GM13976 (cell line): ENCODE results near the gene GFPT1.

Source experiments
- DNase-seq: peaks from one replicate; pipeline ENCODE4 v3.0.0; 2012; ENCODE audit warnings: low spot score
- in situ Hi-C: fragments of 300-500 bp; cut with MboI; formaldehyde crosslinking; loops from one replicate; pipeline ENCODE4 v1.12.0; 2022; ENCODE audit warnings: low sequenced_read_pairs, mixed read lengths, inconsistent platforms; ENCODE audit not compliant: unreplicated experiment
- TF ChIP-seq, protein P1 (sequence below): IDR thresholded peaks from 2 replicates; pipeline ENCODE4 v1.5.1; 2012; ENCODE audit warnings: borderline replicate concordance, mild to moderate bottlenecking; ENCODE audit not compliant: insufficient read depth; ENCODE audit errors: extremely low read depth, missing control alignments, control extremely low read depth

GFPT1 gene

DNA sequence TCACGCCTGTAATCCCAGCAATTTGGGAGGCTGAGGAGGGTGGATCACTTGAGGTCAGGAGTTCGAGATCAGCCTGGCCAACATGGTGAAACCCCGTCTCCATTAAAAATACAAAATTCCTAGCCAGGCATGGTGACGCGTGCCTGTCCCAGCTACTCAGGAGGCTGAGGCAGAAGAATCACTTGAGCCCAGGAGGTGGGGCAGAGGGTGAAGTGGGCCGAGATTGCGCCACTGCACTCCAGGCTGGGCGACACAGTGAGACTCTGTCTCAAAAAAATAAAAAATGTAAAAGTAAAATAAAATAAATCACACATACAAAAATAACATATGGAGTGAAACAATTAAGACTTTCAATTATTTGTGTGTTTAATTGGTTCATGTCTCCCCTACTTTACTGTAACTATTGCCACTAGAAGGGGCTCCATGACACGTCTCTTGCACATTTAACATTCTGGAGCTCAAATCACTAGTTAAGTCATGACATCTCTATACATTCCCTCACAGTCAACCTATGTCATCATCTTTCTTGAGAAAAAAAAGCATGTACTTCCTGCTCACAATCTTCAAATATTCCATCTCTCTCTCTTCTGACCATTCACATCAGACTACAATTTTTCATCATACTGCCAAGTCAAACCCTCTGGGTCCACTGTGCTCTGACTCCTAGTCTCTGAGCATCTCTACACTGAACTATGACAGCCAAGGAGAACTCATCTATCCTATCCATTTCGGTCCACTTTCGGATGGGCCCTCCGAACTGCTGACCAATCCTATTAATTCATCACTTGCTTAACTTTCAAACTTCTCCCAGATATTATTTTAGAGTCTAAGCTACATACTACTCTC is 6.7 kb downstream of the GFPT1 start:
- TF ChIP-seq, protein P1, sequence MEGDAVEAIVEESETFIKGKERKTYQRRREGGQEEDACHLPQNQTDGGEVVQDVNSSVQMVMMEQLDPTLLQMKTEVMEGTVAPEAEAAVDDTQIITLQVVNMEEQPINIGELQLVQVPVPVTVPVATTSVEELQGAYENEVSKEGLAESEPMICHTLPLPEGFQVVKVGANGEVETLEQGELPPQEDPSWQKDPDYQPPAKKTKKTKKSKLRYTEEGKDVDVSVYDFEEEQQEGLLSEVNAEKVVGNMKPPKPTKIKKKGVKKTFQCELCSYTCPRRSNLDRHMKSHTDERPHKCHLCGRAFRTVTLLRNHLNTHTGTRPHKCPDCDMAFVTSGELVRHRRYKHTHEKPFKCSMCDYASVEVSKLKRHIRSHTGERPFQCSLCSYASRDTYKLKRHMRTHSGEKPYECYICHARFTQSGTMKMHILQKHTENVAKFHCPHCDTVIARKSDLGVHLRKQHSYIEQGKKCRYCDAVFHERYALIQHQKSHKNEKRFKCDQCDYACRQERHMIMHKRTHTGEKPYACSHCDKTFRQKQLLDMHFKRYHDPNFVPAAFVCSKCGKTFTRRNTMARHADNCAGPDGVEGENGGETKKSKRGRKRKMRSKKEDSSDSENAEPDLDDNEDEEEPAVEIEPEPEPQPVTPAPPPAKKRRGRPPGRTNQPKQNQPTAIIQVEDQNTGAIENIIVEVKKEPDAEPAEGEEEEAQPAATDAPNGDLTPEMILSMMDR: no peak
- DNase-seq: no peak
- in situ Hi-C loops: no loop called here

DNA sequence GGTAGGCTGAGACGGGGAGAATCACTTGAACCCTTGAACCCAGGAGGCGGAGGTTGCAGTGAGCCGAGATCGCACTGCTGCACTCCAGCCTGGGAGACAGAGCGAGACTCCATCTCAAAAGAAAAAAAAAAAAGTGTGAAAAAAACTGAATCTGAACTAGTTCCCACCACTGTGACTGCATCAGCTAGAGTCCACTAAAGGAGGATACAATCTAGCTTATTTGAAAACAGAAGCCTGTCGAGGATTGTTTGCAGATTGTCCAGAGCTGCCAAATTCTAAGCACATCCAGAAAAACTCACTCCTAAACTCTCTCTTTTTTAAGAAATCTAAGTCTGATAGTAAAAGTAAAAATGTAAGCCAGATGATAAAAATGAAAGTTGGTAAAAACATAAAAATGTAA is 10.6 kb downstream of the GFPT1 start:
- no peak for DNase-seq
- TF ChIP-seq, protein P1: no peak
- in situ Hi-C loops: no loop called here

DNA sequence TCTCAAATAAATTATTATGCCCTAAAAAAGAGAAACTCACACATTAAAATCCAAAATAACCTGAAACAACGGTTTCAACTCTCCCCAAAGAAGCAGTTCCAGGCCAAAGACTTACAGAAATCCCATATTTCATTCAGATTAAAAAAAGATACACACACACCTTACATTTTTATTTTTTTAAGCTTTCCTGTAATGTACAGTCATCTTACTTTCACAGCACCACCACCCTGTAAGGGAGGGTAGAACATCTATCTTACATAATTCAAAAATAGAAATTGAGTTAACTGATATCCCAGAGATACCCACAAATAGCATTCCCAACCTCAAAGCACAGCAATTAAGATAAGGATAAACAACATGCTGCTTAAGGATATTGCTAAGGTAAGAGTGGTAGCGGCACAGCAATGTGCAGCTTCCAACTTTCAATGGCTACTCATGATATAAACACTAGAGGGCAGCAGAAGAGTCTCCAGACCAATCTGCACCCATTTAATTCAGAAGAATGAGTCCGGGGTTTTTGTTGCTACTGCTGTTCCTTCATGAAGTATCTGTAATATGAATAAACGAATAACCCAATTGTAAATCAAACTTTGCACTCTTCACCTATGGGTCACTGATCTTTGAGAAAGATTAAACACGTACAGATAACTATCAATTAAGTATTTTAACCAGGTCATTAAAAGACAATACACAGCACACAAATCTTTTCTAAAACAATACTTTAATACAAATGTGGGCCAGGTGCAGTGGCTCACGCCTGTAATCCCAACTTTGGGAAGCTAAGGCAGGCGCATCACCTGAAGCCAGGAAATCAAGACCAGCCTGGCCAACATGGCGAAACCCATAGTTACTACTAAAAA is 11.3 kb downstream of the GFPT1 start:
- in situ Hi-C loops: no loop called here
- peak; percentile 47 for DNase-seq
- TF ChIP-seq, protein P1: peak; percentile 44

DNA sequence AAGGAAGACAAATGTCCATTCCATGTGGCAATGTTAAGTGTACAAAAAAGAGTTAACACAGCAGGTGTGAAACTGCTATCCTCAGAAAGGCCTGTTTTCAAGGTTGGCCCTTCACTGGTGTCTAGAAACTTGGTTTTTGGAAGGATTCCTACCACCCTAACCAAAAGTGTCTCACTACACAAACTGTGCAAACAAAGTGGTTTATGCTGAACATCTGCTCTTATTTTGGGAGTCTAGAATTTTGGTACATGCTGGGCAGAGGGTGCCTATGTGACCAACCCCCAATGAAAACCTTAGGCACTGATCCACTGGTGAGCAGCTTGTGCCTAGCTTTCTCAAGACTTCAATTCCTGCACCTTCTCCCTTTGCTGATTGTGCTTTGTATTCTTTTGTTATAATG is 14.3 kb downstream of the GFPT1 start:
- no peak for DNase-seq
- TF ChIP-seq, protein P1: no peak
- in situ Hi-C loops: no loop called here

DNA sequence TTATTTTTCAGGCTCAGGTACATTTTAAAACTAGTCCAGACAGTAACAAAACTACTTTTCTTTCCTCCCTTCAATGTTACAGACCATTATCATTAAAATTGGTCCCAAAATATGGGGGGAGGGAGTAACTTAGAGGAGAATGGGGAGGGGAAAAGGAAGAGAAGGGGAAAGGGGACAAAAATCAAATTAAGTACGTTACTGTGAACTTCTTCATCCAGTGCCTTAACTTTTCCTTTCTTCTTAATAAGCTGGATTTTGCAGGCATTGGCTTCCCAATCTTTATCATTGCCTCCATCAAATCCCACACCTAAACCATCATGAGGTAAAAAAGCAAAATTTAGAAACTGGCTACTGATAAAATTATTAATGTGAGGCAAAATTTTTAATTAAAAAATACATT is 17.2 kb downstream of the GFPT1 start:
- DNase-seq: no peak
- TF ChIP-seq, protein P1: no peak
- in situ Hi-C loops: no loop called here

DNA sequence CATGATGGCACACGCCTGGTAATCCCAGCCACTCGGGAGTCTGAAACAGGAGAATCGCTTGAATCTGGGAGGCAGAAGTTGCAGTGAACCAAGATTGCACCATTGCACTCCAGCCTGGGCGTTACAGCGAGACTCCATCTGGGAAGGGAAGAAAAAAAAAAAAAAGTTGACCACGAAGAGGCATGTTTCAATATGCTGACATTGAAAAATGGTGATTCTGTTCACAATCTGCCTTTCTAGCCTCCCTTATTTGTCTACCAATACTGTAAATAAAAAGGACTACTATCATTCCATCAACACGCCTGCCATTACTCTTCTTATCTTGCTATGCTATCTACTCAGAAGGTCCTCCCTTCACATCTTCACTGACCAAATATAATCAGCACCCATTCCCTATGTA is 18.4 kb downstream of the GFPT1 start:
- TF ChIP-seq, protein P1: no peak
- in situ Hi-C loops: no loop called here
- DNase-seq: no peak
